HG02610 (cell line): ENCODE data around the gene RAMP2.
A peak's percentile ranks its signal among the peaks of the same experiment; 100 is the strongest.

ENCODE experiments used
- ATAC-seq: cut with Tn5 transposase; IDR thresholded peaks from one replicate; pipeline ENCODE4 v1.9.1; 2021; ENCODE audit warnings: mild to moderate bottlenecking, moderate library complexity; ENCODE audit not compliant: unreplicated experiment

RAMP2 gene

DNA sequence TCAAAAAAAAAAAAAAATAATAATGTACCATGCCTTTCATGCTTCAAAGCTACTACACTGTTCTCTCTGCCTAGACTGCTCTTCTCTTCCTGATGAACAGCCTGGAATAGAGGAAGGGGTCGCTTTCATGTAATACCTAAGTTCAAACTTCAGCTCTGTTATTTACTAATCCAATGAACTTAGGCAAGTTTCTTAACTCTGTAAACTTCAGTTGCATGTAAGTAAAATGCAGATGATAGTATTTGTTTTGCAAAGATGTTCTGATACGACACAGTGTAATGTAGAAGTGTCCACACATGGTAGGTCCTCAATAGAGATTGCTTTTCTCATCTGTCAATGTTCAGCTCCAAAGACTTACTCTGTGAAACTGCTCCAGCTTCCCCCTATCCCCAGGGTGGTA, 30.9 kb downstream of the RAMP2 start:
- no peak for ATAC-seq

- ATAC-seq, result no peak
These were observed 31.5 kb downstream of the RAMP2 start for GRCh38 chr17:42792545-42792944.

- ATAC-seq, result no peak
These were observed 34.0 kb downstream of the RAMP2 start for GRCh38 chr17:42795061-42795460.

GRCh38 chr17:42795465-42795864, 34.4 kb downstream of the RAMP2 start:
- ATAC-seq, result no peak

DNA sequence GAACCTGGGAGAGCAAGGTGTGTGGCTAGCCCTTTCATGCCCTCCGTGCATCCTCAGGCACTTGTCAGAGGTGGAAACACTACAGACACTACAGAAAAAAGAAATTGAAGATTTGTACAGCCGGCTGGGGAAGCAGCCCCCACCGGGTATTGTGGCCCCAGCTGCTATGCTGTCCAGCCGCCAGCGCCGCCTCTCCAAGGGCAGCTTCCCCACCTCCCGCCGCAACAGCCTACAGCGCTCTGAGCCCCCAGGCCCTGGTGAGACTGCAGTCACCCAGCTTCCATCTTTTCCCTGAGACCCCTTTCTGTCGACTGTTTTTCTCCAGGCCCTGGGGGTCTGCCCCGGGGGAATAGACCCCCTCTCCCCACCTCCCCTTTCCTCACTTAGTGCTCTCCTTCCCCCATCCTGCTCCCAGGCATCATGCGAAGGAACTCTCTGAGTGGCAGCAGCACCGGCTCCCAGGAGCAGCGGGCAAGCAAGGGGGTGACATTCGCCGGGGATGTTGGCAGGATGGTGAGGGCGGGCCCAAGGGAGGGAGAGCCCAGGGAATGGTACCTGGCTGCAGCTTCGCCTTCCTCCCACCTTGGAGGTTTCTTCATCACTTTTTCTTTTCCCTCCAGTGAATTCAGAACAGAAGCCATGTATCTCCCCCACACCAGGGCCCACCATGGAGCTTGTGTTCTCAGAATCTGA, 35.2 kb downstream of the RAMP2 start:
- ATAC-seq, result no peak

DNA sequence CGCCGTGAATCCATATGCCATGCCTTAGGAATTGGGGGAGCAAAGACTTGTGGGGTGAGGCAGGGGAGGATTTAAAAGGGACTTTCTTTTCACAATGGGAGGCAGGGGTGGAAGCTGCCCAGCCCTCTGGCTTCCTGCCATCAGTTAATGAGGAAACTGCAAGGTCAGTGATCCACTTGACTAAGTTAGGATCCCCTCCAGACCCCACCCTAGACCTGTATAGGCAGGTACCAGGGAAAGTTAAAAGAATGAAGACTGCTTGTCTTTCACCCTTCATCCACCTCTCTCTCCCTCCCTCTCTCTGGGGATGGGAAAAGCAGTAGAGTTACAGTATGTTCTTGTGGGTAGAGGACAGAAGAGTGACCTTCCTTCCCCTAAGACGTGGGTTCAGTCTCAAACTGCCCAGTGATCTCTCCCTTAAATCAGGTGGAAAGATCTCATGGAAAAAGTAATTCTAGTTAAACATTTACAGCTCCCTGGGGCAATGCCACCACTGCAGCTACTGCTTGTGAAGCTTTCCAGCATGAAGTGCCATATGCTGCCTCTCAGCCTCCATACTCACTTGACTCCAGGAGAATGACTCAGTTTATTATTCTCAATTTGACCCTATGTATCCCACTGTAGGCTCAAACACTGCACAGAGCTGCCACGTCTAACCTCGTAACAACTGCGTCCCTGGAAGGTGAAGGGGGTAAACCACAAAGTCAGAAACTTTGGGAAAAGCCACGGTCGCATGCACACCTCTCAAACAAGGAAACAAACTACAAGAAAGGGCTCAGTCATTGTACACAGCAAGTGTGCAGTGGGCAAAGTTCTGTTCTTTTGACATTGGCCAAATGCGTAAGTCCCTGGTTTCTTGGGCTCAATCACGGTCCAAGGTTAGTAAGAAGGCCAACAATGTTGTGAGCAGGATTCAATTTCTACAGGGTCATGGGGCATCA, 36.3 kb downstream of the RAMP2 start:
- ATAC-seq, result no peak

DNA sequence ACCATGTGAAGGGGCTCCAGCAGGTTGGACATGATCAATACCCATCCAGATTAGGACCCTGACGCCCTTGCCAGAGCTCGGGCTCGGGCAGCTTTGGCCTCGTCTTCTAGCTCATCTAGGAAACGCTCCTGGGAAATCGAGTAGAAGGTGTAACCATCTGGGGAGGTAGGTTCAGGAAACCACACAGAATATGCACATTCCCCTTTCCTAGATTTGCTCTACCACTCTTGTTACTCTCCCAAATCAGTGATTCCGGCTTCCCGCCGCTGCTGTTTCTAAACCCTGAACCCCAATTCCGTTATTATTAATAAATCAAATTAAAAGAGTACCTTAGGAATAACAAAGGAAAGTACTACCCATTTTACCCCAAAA, 37.0 kb downstream of the RAMP2 start:
- no peak for ATAC-seq

- ATAC-seq, result peak; percentile 75
These were observed 37.7 kb downstream of the RAMP2 start, which contains the start of the genes CNTD1 and COA3 for GRCh38 chr17:42798383-42799380. TSS of gene CNTD1 (plus strand) at chr17:42798861. CDS start at chr17:42799068, 207 bp downstream. TSS of gene COA3 (minus strand) at chr17:42798704. CDS start at chr17:42798681, 23 bp downstream.

DNA sequence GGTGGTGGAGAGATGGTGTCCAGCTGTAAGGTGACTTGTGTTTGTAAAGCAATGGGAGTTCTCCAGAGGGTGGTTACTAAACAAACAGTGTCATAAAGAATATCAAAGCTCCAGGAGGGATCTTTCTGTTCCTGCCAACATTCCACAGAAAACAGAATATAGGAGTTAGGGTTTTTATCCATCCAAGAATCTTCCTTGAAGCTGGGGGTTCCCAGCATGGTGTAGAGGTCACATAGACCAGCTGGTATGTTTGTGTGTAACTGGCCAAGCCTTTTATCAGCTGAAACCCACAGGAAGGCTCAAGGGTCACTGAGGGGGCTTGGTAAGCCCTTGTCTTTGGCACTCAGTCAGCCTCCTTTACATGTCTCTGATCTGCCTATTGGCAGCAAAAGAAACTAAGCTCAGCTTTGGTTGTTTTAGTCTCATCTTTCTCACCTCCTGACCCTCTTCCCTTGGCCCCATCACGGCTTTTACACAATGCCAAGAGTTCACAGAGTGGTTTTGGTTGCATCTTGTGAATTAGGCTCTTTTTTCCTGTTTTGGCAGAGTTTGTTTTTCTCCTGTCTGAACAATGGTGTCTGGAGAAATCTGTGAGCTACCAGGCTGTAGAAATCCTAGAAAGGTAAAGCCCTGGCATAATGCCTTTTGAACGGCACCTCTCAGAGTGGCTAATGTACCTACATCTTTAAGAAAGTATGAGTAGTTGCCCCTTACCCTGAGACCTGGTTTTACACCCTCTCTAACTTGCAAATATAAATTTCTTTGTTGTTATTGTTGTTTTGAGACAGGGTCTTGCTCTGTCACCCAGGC, 42.3 kb downstream of the RAMP2 start:
- ATAC-seq, result no peak

DNA sequence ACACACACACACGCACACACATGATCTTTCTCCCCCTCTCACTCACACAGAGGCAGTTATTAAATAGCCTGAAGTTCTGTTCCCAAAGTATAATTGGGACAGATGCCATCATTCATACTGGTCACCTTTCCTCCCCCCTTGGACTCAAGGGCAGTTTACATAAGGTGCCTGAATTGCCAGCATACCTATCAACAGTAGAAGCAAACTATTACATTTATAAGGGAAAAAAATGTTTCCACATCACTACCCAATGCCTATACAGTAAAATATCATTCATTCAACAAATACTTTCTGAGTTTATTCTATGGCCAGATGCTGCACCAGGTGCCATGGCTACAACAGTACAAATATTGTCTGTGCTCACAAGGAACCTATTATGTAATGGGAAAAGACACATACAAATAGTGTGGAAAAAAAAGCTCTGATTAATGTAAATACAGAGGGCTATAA, 43.9 kb downstream of the RAMP2 start:
- no peak for ATAC-seq

DNA sequence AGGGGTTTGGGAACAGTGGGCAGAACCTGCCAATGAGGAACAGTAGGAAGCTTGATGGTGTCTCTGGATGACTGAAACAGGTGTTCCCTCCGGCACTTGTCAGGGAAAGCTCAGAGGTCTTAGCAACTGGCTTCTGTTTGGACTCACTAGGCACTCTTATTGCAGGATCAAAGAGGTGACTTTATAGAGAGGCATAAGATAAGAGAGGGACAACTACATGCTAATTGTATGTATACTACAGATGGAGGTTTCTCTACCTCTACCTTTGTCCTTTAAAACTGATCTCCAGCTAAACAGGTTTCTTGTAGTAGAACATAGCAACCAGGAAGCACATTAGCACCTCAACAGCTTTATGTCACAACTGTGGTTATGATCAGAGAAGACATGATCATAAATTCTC, 45.2 kb downstream of the RAMP2 start:
- ATAC-seq, result no peak

- no peak for ATAC-seq
These were observed 48.2 kb downstream of the RAMP2 start for GRCh38 chr17:42809250-42809649.
